Stimulated activated CD4-positive, alpha-beta T cell treated with anti-CD3 and anti-CD28 coated beads, Interleukin-15, amount 100 ng/mL, for 48 hours (primary cell): ENCODE data around the gene FRMPD1.

Source experiments
- DNase-seq, 2 donors: peaks; one replicate each; pipeline ENCODE4 v3.0.0-alpha.2; 2020; ENCODE audit warnings: low read depth in 2 of 2

FRMPD1 gene

GRCh38 chr9:37678789-37679273, 28.1 kb downstream of the FRMPD1 start:
- DNase-seq, result no peak

DNA sequence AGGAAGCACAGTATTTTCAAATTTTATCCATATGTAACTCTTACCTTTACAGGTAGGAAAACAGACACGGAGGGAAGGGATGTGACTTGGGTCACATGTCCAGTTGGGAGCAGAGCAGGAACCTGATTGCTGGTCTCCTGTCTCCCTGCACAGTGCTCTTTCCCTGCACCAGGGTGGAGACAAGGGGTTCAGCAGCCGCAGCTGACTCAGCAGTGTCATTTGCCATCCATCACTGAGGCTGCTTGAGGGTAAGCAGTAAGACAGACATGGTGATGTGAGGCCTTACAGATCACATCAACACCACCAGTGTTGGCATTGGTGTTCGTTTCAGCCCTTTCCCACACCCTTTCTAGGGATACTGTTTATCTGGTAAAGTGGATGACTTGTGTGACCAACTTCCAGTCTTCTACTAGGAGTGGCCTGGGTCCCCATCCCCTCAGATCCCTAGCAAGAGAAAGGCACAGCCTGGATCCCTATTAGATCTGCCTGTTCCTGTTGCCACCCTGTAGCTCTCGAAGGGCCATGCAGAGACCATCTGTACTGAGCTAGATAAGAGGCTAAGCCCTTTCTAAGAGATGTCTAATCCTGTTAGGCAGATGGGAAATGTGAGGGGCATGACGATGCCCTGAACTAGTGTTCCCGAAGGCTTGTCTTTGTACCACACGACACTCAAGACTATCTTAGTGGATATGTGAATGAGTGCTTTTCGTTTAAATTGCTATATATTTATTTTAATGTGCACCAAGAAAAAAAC, 29.1 kb downstream of the FRMPD1 start:
- DNase-seq, result no peak

DNA sequence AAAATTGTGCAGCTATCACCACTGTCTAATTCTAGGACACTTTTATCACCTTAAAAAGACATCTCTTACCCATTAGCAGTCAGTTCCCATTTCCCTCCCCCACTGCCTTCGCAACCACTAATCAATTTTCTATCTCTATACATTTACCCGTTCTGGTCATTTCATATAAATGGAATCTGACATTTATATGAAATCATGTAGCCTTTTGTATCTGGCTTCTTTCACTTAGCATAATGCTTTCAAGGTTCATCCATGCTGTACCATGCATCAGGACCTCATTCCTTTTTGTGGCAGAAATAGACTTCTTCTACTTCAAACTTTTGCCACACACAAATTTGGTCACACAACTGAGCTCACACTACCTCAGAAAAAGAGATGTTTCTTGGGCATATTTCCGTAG, 32.2 kb downstream of the FRMPD1 start:
- no peak for DNase-seq

- DNase-seq, result no peak
Observed at GRCh38 chr9:37683531-37684371, 33.0 kb downstream of the FRMPD1 start.

DNA sequence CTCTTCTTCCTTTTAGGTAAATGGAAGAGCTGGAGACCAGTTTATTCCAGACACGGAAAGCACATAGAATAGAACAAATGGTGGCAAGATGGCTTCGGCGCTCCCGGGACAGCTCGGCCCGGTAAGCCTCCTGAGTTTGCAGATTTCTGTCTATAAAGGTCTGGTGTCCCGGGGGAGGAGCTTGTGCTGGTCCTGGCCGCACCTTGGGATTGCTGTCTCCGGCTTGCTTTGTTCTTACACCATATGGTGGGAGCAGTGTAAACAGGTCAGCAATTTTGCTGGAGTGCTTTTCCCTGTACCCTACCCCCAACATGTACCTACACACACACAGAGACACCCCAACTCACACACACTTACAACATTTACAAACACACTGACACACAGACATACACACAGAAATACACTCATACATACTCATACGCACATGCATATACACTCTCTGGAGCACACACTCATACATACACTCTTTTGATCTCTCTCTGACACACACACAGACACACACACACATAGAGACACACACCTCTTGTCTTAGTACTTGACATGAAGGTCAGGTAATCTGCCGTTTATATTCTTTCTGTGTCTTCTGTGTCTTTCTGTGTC, 42.0 kb downstream of the FRMPD1 start:
- DNase-seq, result no peak

DNA sequence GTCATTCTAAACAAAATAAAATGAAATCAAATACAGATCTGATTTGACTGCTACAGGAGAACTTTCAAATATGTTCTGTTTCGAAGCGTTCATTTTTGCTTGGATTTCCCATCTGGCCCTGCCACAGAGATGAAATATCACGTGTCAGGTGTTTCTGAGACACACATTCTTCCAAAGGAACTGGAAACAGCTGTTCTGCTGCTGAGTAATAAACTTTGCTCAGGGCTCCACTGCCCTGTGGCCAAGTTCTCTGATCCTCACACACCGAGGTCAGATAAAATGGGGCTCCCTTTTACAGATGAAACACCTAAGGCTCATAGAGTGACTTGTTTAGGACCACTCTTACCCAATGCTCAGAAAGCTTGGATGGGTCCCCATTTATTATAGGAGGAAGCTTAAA, 42.5 kb downstream of the FRMPD1 start:
- no peak for DNase-seq

GRCh38 chr9:37694355-37694754, 43.6 kb downstream of the FRMPD1 start:
- no peak for DNase-seq

GRCh38 chr9:37696528-37696927, 45.8 kb downstream of the FRMPD1 start:
- DNase-seq, result no peak

DNA sequence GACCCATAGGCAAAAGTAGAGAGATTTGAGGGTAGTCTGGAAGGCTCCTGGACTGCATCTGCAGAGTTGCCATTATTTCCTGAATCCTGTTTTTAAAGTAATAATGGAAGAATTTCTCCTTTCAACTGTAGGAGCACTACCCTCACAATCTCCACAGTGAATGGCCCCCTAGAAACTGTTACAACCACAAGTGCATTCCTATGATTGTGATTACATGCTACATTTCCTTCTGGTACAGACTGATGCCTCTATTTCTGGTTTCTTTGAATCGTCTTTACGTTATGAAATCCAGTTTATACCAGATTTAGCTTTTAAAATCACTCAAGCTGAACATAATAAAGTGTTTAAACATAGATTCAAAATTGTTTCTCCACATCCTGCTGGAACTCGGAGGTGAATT, 49.4 kb downstream of the FRMPD1 start:
- no peak for DNase-seq

DNA sequence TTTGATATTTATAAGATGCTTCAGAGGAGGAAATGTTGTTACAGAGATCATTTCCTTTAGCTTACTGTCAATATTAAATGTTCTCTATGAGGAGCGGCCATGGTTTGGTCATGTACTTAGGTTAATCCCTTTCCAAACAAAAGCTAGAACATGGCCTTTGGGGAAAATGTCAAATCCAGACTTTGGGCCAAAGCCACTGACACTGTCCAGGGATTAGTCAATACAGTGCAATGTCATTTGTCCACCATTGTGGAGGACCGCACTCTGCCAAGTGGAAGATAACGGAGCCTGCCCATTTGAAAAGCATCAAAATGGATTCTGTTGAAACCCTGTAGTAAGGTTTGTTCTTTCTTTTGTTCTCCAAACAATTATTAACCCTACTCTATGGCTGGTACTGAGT, 50.1 kb downstream of the FRMPD1 start:
- DNase-seq, result no peak

DNA sequence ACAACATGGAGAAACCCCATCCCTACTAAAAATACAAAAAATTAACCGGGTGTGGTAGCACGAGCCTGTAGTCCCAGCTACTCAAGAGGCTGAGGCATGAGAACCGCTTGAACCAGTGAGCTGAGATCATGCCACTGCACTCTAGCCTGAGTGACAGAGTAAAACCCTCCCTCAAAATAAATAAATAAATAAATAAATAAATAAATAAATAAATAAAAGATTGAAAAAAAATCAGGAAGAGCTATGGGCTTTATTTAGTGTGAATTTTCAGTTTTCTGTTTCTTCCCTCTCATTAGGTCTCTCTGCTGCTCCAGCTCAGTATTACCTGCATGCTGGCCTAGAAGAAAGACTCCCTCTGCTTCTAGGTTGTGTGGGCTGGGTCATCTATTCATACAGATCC, 55.0 kb downstream of the FRMPD1 start:
- no peak for DNase-seq

GRCh38 chr9:37706290-37706689, 55.5 kb downstream of the FRMPD1 start:
- DNase-seq, result no peak

DNA sequence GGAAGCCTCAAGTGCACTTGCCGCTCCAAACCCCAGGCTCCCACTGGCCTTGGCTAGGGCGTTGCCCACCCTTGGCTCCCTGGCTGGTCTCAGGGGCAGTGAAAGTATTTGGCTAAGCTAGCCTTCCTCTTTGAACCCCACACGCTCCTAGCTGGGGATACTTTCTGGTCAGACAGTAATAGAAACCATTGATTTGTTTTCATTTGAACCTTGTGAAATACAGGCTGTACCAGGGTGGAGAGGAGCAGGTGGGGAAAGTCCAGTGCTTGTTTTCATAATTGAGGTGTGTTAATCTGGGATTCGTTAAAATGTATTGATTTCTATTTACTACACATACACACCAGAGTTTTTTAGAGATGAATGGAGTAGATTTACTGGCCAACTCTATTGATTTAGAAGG, 57.0 kb downstream of the FRMPD1 start:
- no peak for DNase-seq

DNA sequence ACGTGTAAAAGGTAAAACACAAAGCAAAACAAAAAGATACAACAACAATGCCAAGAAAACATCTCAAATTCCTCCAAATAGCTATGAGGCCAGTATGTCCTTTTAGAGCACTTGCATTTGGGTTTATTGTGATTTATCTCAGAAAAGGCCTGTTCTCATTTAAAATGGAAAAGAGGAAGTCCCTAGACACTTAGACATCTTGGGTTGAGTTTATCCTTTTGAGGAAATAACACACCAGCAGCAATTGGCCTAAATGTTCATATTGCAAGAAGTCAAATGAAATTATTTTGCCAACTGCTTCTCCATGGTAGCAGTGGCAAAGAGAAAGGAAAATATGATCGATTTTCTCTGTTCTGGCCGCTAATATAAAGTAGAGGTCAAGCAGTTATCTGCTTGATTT, 59.3 kb downstream of the FRMPD1 start:
- no peak for DNase-seq

GRCh38 chr9:37715260-37715659, 64.5 kb downstream of the FRMPD1 start:
- no peak for DNase-seq

GRCh38 chr9:37715991-37716505, 65.3 kb downstream of the FRMPD1 start:
- DNase-seq, result no peak

DNA sequence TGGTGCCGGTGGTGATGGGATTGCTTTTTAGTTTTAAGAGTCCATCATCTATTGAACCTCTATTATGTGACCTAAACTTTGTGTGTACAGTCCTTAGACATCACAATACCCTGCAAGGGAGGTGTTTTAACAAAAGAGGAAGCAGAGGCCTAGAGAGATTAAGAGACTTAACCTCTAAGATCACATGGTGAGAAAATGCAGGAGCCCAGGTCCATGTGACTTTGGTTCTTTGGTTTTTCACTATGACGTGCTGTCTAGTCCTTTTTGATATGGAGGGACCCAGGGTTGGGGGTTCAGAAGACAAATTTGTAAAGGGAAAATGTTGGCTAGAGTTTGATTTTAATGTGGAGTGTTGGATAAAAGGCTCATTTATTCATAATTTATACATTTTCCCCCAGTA, 68.8 kb downstream of the FRMPD1 start:
- DNase-seq, result no peak

DNA sequence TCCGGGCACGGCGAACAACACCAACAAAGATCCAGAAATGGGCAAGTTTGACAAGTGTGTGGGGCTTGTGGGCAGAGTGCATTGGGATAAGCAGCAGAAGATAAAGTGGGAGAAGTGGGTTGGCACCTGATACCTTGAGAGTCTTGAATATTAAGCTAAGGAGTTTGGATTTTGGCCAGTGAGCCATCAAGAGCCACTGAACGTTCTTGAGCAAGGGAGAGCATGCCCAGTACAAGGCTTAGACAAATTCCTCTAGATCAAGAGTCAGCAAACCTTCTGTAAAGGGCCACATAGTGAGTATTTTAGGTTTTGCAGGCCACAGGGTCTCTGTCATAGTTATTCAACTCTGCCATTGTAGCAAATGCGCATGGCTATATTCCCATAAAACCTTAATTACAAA, 76.3 kb downstream of the FRMPD1 start:
- no peak for DNase-seq

- DNase-seq, result no peak
Observed at GRCh38 chr9:37729499-37729898, 78.7 kb downstream of the FRMPD1 start.

GRCh38 chr9:37730256-37730655, 79.5 kb downstream of the FRMPD1 start:
- DNase-seq, result no peak

DNA sequence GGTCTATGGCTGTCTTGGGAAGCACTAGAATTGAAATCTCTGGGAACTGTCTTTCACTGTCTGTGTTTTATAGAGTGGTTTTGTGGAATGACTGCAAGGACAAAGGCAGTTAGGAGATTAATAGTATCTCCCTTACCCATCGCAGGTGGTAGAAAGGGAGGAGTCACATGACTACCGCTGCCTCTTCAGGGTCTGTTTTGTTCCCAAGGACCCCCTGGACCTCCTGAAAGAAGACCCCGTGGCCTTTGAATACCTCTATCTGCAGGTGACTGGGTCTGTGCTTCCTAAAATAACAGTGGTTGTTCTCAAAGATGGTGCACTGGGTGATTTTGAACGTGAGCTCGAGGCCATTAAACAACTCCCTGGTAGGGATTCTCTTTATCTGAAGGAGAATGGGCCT, 80.1 kb downstream of the FRMPD1 start:
- no peak for DNase-seq

DNA sequence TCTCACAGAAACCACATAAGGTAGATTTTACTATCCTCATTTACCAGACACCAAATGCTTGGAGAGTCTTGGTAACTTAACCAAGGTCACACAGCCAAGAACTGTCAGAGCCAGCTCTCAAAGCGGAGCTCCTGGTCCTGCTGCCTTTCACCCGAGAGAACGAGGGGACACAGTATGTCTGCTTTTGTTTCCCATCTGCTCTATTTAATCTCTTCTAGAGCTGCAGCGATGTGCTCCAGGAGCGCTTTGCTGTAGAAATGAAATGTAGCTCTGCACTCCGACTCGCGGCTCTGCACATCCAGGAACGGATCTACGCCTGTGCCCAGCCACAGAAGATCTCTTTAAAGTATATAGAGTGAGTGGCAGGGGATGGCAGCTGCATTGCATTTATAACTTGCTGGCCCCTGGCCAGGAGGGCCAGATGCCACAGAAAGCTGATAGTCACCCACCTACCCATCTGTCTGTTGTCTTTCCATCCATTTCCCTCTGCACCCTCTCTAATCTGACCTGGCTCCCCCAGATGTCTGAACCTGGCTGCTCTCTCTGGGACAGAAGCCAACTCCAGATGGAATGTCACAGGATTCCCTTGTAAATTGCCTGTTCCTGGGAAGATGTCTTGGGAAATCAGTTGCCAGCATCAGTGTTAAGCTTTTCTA, 81.5 kb downstream of the FRMPD1 start:
- DNase-seq, result no peak
